GM18861 (cell line): ENCODE results near the gene ODC1.

ENCODE experiments used
- ATAC-seq: cut with Tn5 transposase; IDR thresholded peaks from one replicate; pipeline ENCODE4 v1.9.1; 2021; ENCODE audit not compliant: unreplicated experiment

The ODC1 gene

DNA sequence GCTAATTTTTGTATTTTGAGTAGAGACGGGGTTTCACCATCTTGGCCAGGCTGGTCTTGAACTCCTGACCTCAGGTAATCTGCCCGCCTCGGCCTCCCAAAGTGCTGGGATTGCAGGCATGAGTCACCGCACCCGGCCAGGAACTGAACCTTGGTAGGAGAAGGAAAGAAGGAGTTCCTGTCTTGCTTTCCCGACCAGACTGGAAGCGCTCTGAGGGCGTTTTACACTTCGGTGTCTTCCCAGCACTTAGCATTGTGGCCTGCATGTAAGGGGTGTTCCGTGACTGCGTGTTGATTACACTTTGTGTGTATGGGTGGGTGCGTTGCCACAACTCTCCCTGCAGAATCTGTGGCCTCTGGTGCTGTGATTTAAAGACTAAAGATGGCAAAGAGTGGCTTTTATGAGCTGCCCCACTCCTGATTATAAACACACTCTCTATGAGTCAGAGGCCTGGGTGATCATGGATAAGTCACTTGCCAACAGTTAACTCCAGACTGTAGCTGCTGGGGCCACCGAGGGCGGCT is 46.0 kb downstream of the ODC1 start:
- ATAC-seq, result no peak

DNA sequence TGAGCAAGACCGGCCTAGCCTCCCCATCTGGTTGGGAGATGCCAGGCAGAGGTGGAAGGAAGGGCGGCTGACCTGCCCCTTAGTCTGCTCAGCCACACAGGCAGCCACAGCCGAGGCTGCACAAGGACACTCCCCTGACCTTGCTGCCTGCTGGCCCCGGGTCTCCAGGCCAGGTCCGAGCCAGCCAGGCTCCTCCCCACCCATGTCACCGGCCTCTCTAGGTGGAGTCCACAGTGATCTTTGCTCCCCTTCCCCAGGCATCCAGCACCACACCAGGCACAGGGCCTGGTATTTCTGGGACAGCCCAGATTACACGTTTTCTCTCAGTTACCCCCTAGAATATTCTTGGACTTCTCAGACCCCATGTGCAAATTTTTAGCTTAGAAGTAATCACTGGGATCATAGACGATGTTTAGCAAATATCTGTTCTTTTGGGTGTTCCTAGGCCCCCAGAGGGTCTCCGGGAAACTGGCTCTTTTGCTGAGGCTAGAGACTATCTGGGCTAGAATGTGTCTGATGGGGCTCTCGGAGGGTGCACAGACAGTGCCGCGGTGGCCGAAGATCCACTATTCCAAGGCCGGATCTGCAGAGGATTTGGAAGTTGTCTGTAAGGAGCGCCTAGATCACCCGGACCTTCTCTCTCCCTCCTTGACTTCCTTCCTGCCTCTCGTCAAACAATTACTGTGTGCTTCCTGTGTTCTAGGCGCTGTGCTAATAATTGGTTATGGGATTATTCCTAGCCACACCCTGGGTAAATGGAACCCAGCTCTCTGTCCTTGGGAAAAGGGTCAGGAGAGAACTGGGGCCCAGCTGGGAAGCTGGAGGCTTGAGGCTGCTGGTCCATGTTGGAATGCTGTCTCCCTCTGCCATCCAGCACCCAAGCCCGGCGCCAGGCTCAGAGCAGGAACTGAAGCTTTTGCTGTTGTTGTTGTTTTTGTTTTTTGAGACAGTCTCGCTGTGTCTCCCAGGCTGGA is 46.9 kb downstream of the ODC1 start:
- peak; percentile 20 for ATAC-seq

DNA sequence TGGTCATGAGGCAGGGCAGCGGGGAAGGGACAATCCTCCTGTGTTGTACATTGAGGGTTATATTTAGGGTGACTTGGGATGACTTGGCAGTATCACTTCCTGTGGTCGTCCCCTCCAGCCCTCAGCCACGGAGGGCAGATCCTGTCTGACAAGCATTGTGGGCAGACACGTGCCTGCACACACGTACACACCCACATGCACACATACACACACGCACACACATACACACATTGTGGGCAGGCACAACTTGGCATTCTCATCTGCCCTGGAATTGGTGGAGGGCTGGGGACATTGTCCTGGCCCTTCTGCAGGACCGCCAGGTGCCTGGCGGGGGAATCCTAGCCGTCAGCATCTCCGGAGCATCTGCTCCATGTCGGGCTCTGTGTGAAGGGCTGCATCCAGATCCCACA is 47.6 kb downstream of the ODC1 start:
- ATAC-seq, result peak; percentile 53

GRCh38 chr2:10400002-10400401 is 48.1 kb downstream of the ODC1 start:
- ATAC-seq, result no peak

- ATAC-seq, result no peak
Measured at GRCh38 chr2:10399358-10399757, 48.8 kb downstream of the ODC1 start.

- no peak for ATAC-seq
Measured at GRCh38 chr2:10398496-10398895, 49.6 kb downstream of the ODC1 start.

DNA sequence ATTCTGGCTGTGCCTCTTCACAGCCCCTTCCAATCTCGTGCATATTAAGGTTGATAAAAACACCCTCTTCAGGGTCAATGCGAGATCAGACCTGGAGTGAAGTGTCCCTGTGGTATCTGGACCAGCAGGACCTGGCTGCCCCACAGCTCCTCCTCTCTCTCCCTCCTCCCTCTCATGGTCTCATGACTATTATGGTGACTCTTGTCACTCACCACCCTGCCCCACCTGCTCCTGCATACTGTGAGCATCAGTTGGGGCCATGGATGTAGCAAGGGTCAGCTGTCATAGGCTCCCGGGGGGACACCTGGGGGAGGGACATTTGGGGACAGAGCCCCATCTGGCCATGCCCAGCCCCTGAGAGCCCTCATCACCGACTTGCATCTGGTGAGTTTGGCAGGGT is 50.2 kb downstream of the ODC1 start:
- no peak for ATAC-seq

GRCh38 chr2:10397297-10397875 is 50.7 kb downstream of the ODC1 start:
- ATAC-seq, result no peak

DNA sequence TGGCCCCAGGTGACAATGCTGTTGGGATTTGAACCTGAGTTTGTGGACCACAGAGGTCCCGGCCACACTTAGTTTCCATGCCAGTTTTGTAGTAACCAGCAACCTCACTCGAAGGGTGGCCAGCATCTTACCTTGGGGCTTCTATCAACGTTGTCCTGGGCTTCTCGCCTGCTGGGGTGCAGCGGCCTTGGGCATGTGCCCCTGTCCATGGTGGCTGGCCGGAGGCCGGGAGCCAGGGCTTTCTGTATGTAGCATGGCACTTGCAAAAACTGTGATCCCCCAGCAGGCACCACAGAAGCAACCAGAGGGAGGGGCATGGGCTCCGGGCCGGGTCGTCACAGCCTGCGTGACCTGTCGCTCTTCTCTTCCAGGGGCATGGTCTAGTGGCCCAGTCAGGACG is 51.7 kb downstream of the ODC1 start:
- ATAC-seq, result no peak

GRCh38 chr2:10395893-10396292 is 52.2 kb downstream of the ODC1 start:
- no peak for ATAC-seq

DNA sequence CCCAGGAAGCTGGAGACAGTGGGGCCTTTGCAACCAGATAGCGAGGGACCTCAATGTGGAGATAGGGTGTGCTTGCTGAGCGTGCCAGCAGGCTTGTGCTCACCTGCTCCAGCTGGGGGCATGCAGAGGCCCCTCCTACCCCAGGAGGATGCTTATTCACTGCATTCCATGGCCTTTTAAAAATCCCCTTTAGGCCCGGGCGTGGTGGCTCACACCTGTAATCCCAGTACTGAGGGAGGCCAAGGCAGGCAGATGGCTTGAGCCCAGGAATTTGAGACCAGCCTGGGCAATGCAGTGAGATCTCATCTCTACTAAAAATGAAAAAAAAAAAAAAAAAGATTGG is 54.5 kb downstream of the ODC1 start:
- no peak for ATAC-seq

- no peak for ATAC-seq
Measured at GRCh38 chr2:10392951-10393639, 55.0 kb downstream of the ODC1 start.

DNA sequence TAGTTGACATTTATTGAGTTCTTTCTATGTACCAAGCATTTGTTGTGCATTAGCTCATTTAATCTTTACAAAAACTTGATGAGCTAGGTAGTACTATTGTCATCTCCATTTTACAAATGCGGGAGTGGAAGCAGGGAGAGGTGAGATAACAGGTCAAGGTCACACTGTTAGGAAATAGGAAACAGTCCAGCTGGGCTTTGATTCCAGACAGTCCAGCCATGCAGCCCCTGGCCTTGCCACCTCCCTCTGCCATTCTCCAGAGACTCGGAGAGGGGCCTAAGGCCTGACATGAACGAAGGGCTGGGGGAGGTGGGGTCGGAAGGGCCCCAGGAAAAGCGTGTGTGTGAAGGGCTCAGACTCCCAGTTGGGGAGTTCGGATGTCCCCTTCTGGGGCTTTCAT is 55.6 kb downstream of the ODC1 start:
- ATAC-seq, result no peak

- no peak for ATAC-seq
Measured at GRCh38 chr2:10392100-10392499, 56.0 kb downstream of the ODC1 start.

GRCh38 chr2:10390369-10390801 is 57.7 kb downstream of the ODC1 start:
- no peak for ATAC-seq
